Measurements from ENCODE around the gene TPK1. TPM values are rescaled to one million over a fixed set of nuclear protein-coding genes. Genes with fewer than 3 reads are reported as not detected.

Gene TPK1
- total RNA-seq, 6 donors from 2014 or later: 4.2 to 12.3 (median 9.1) TPM

- TF ChIP-seq POLR2A (IDR thresholded peaks at IDR 0.05) (no peak), POLR2AphosphoS5 (IDR thresholded peaks at IDR 0.05) (no peak), EP300 (IDR thresholded peaks at IDR 0.05) (no peak), CTCF (IDR thresholded peaks at IDR 0.05) (no peak)
- no peaks in the 10 kb centered on the region for H3K27me3 ChIP-seq
- no peaks in the 10 kb centered on the region for H3K4me1 ChIP-seq
- H3K9me3 ChIP-seq: no peaks in the 10 kb centered on the region
- WGBS, 2 donors: 58 to 60% methylated on average over 4 of the region's 4 CpGs
- H3K4me3 ChIP-seq: no peak overlapping the region
- peak in 1 of 2 donors; percentile 61 for ATAC-seq (ENCODE audit: low FRiP score in 2 of 2)
- H3K27ac ChIP-seq: no peak overlapping the region
- no peak for DNase-seq
- no peaks in the 10 kb centered on the region for H3K36me3 ChIP-seq
Observed at GRCh38 chr7:144827621-144828020, 8.2 kb downstream of the TPK1 start.

GRCh38 chr7:144826208-144826607 is 9.6 kb downstream of the TPK1 start:
- H3K27me3 ChIP-seq: no peaks in the 10 kb centered on the region
- no peaks in the 10 kb centered on the region for H3K9me3 ChIP-seq
- ATAC-seq (ENCODE audit: low FRiP score in 2 of 2): no peak
- TF ChIP-seq POLR2A (IDR thresholded peaks at IDR 0.05): no peak
- H3K27ac ChIP-seq: no peak overlapping the region
- H3K4me3 ChIP-seq: no peak overlapping the region
- no peaks in the 10 kb centered on the region for H3K4me1 ChIP-seq
- no peak for DNase-seq
- no peaks in the 10 kb centered on the region for H3K36me3 ChIP-seq

GRCh38 chr7:144824360-144824759 is 11.5 kb downstream of the TPK1 start:
- no peak for DNase-seq
- Histone ChIP-seq H3K9me3 (no peaks in the 10 kb centered on the region), H3K36me3 (no peaks in the 10 kb centered on the region), H3K27me3 (no peaks in the 10 kb centered on the region), H3K27ac (no peak overlapping the region), H3K4me1 (no peaks in the 10 kb centered on the region), H3K4me3 (no peak overlapping the region)
- 50 to 53% methylated on average over 3 of the region's 3 CpGs for WGBS, 2 donors
- TF ChIP-seq POLR2AphosphoS5 (IDR thresholded peaks at IDR 0.05) (no peak), EP300 (IDR thresholded peaks at IDR 0.05) (no peak), CTCF (IDR thresholded peaks at IDR 0.05) (no peak), POLR2A (IDR thresholded peaks at IDR 0.05) (no peak)
- peak in 1 of 2 donors; percentile 62 for ATAC-seq (ENCODE audit: low FRiP score in 2 of 2)

GRCh38 chr7:144822223-144822622 is 13.6 kb downstream of the TPK1 start:
- Histone ChIP-seq H3K4me1 (no peaks in the 10 kb centered on the region), H3K27ac (no peak overlapping the region), H3K27me3 (no peaks in the 10 kb centered on the region), H3K4me3 (no peak overlapping the region), H3K9me3 (no peaks in the 10 kb centered on the region), H3K36me3 (no peaks in the 10 kb centered on the region)
- TF ChIP-seq CTCF (IDR thresholded peaks at IDR 0.05): no peak
- no peak for TF ChIP-seq POLR2A (IDR thresholded peaks at IDR 0.05)
- TF ChIP-seq POLR2AphosphoS5 (IDR thresholded peaks at IDR 0.05): no peak
- TF ChIP-seq EP300 (IDR thresholded peaks at IDR 0.05): no peak
- DNase-seq (no peak), ATAC-seq (ENCODE audit: low FRiP score in 2 of 2) (no peak)
- 85 to 92% methylated on average over 3 of the region's 3 CpGs for WGBS, 2 donors

GRCh38 chr7:144821067-144821466 is 14.8 kb downstream of the TPK1 start:
- no peak overlapping the region for H3K27ac ChIP-seq
- 84 to 89% methylated on average over 4 of the region's 4 CpGs for WGBS, 2 donors
- H3K36me3 ChIP-seq: no peaks in the 10 kb centered on the region
- DNase-seq (no peak), ATAC-seq (ENCODE audit: low FRiP score in 2 of 2) (no peak)
- no peaks in the 10 kb centered on the region for H3K9me3 ChIP-seq
- H3K27me3 ChIP-seq: no peaks in the 10 kb centered on the region
- H3K4me1 ChIP-seq: no peaks in the 10 kb centered on the region
- no peak for TF ChIP-seq POLR2AphosphoS5 (IDR thresholded peaks at IDR 0.05)
- no peak for TF ChIP-seq CTCF (IDR thresholded peaks at IDR 0.05)
- no peak for TF ChIP-seq EP300 (IDR thresholded peaks at IDR 0.05)
- no peak for TF ChIP-seq POLR2A (IDR thresholded peaks at IDR 0.05)
- H3K4me3 ChIP-seq: no peak overlapping the region

Data from upper lobe of left lung (tissue), 6 donors.